Activated CD4-positive, alpha-beta T cell treated with anti-CD3 and anti-CD28 coated beads, Interleukin-2, amount 50 U/mL, for 24 hours (primary cell): Measurements from ENCODE around the gene GSK3B.
A peak's percentile ranks its signal among the peaks of the same experiment; 100 is the strongest.

Experiments
- DNase-seq, 2 donors: peaks; one replicate each; pipeline ENCODE4 v3.0.0-alpha.2; 2020; ENCODE audit warnings: low read depth in 1 of 2, low spot score in 1 of 2

The GSK3B gene

GRCh38 chr3:120093911-120094775, at the start of gene GSK3B:
Gene GSK3B, minus strand, starts transcription at chr3:120094447. Its CDS starts 1,013 bp downstream, at chr3:120093434.
- peak in 1 of 2 donors; percentile 57 for DNase-seq

- no peak for DNase-seq
Measured at GRCh38 chr3:120143676-120144075, 49.4 kb upstream of the GSK3B start.

GRCh38 chr3:120142236-120142635, 48.0 kb upstream of the GSK3B start:
- no peak for DNase-seq

DNA sequence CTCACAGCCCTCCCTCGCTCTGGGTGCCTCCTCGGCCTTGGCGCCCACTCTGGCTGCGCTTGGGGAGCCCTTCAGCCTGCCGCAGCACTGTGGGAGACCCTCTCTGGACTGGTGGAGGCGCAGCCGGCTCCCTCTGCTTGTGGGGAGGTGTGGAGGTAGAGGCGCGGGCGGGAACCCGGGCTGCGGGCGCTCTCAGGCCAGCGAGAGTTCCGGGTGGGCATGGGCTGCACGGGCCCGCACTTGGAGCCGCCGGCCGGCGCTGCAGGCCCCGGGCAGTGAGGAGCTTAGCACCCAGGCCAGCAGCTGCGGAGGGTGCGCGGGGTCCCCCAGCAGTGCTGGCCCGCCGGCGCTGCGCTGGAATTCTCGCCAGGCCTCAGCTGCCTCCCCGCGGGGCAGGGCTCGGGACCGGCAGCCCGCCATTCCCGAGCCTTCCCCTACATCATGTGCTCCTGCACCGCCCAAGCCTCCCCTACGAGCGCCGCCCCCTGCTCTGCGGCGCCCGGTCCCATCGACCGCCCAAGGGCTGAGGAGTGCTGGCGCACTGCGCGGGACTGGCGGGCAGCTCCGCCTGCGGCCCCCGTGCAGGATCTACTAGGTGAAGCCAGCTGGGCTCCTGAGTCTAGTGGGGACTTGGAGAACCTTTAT, 46.0 kb upstream of the GSK3B start:
- DNase-seq, result no peak

DNA sequence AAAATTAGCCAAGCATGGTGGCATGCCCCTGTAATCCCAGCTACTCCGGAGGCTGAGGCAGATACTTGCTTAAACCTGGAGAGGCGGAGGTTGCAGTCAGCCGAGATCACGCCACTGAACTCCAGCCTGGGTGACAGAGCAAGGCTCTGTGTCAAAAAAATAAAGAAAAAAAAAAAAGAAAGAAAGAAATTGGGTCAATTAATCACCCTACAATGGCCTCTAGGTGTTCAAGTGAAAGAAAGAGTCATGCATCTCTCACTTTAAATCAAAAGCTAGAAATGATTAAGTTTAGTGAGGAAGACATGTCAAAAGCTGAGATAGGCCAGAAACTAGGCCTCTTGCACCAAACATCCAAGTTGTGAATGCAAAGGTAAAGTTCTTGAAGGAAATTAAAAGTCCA, 44.9 kb upstream of the GSK3B start:
- DNase-seq, result no peak

DNA sequence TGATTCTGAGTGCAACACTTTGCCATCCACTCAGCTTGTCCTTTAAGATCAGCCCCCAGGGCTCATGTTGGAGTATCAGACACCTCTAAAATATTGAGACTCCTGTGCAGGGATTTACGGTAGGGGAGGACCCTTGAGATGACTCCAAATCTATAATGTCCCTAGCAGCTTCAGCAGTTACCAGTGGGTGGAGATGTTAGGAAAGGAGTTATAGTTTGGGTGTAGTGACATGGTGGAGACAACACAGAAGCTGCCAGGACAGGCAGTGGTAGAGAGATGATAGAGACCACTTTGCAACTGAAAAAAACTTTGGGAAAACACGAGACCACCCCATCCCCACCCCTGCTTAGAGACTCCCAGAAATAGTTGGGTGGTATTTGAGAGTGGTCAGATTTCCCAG, 43.3 kb upstream of the GSK3B start:
- no peak for DNase-seq

GRCh38 chr3:120130656-120131055, 36.4 kb upstream of the GSK3B start:
- no peak for DNase-seq

DNA sequence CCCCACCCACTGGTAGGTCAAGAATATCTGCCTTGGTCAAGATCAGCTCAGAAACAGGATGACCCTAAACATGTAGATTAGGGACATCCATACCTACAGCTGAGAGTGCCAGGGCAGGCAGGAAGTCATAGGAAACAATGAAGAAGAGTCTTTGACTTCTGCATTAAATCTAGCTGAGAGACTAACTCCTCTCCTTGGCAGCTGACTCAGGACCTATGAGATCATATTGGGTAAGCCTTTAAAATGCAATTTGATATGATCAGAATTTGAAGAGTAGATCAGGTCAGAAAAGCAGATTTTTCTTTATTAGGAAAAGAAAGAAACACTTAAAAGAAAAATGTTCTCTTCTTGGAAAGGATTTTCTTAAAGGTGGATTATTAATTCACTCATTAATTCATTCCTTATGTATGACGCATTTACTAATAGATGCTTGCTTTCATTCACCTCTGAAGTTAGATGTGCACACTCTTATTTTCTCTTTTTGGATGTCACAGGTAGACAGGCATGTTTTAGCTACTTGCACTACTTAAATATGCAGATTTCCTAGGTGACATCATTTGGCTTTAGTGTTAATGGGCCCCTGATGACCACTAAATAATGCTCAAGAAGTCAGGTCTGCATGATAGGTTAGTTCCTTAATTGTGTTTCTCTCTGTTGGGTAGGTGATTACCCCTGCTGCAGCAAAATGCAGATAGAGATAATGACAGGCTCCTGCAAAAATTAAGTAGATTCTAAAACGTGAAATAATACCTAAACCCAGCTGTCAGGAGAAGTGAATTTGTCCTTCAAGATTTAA, 35.7 kb upstream of the GSK3B start:
- no peak for DNase-seq

DNA sequence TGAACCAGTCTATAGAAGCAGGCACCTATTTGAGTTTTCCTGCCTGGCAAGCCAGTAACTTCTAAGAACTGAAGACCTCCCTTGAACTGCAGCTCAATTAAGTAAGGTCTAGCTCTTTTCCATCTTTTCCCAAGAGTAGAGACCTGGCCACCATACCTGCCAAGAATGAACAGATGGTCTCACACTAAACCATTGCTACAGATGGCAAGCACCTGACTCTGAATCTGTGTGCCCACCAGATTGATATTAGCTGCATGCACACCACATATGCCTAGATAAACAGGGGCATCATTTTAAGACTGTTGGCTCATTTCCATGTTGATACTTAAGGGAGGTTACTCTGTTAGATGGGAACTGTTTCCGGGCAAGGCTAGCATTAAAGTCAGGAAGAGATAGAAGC, 34.8 kb upstream of the GSK3B start:
- DNase-seq, result no peak

GRCh38 chr3:120125992-120126391, 31.7 kb upstream of the GSK3B start:
- DNase-seq, result no peak

DNA sequence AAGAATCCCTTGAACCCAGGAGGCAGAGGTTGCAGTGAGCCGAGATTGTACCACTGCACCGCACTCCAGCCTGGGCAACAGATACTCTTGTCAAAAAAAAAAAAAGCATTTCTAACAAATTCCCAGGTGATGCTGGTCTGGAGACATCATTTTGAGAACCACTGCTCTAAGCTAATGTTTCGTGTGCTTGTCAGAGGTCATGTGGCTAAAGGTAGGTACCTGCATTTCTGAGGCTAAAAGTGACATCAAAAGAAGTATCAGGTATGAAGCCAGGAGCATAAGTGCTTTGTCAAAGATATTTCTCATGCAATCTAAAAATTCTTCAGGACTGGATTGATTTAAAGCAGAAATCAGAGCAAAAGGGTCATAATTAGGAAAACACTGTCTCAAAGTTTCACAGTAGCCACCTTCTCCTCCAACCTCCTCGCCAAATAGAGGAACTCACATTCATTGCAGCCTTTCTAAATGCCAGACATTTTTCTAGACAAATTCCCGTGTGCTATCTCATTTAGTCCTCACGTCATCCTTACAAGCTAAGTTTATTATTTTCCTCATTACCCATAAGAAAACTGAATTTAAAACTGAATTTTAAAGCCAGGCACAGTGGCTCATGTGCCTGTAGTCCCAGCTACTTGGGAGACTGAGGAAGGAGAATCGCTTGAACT, 25.7 kb upstream of the GSK3B start:
- no peak for DNase-seq

- no peak for DNase-seq
Measured at GRCh38 chr3:120114981-120115380, 20.7 kb upstream of the GSK3B start.

DNA sequence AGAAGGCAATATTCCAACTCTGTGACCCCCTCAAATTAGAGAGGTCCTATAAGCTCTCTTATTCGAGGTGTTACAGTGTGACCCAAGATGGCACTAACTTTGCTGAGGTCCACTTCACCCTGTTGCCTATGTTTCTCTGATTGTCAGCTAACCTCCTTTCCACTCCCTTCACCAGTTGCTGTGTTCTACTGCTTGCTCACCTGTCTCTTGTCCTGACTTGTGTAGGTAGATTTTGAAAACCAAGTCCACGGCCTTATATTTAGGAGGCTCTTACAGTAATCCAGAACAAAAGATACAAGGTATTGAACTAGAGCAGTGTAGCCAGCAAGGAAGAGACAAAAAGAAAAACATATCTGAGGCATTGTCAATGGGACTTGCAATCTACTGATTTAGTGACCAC, 20.1 kb upstream of the GSK3B start:
- no peak for DNase-seq

- no peak for DNase-seq
Measured at GRCh38 chr3:120113128-120114116, 19.2 kb upstream of the GSK3B start.

DNA sequence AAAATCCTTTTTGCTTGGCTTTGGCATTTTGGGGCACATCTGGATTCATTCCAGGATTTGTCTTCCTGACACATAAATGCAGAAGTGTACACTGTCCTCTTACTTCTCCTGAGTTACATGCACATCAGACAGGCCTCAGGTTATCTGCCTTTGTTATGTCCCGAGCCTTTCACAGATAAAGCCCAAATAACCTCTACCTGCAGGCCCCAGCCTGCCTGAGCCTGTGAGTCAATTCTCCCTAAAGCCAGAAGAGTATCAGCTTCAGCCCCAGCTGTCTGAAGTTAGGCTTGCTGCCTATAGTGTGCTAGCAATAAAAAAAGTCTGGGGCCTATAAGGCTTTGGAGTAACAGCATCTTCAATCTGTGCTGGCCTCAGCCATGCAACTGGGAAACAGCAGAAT, 17.7 kb upstream of the GSK3B start:
- DNase-seq, result no peak

- DNase-seq, result no peak
Measured at GRCh38 chr3:120103276-120103675, 9.0 kb upstream of the GSK3B start.

- no peak for DNase-seq
Measured at GRCh38 chr3:120102674-120103073, 8.4 kb upstream of the GSK3B start.

DNA sequence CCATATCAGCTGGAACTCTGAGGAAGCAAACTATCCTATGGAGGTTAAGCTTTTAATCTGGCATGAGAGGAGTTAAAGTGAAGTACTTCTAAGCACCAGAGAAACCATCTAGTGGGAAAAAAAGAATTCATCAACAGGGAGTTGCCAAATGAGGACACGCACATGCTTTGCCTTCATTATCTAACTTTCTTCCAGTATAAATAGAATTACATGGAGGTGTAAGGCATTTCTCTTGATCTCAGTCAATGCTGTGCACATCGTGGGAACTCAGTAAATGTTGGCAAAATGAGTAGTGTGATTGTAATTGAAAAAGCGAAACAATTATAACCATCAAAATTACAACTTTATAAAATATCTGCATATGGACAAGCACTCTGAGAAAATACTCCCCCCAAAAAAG, 8.0 kb upstream of the GSK3B start:
- no peak for DNase-seq

DNA sequence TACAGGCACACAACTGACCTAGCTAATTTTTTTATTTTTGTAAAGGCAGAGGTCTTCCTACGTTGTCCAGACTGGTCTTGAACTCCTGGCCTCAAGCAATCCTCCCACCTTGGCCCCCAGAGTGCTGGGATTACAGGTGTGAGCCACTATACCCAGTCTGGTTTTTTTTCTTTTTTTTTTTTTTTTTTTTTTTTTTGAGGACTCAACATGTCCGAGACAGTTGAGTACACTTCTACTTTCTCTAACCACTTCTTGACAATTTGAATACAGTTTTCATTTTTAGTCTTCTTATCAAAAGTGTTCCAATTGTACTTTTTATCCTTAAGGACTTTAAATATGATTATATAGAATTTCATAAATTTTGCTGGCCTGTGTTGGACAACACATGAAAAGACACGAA, 7.4 kb upstream of the GSK3B start:
- DNase-seq, result no peak

- DNase-seq, result no peak
Measured at GRCh38 chr3:120100711-120101110, 6.5 kb upstream of the GSK3B start.
